ENCODE measurements around the gene SLC6A16.
A peak's percentile ranks its signal among the peaks of the same experiment; 100 is the strongest.

The SLC6A16 gene

GRCh38 chr19:49366110-49366509, 41.1 kb upstream of the SLC6A16 start:
- TF ChIP-seq POLR2AphosphoS5 (IDR thresholded peaks at IDR 0.05; ENCODE audit: low read depth) (no peak), SPI1 (IDR thresholded peaks at IDR 0.05; ENCODE audit: borderline replicate concordance, low read depth) (peak; percentile 9; the same call in 1 of the 2 replicates), REST (IDR thresholded peaks at IDR 0.05; ENCODE audit: insufficient replicate concordance, low read depth) (no peak)

GRCh38 chr19:49364083-49364737, 39.2 kb upstream of the SLC6A16 start:
- no peak overlapping the region for H3K4me3 ChIP-seq (replicated peaks; ENCODE audit: insufficient read depth, low read length)
- peaks cover 26% of the 10 kb centered on the region for H3K27me3 ChIP-seq (ENCODE audit: insufficient read depth, poor library complexity, severe bottlenecking)
- TF ChIP-seq SPI1 (IDR thresholded peaks at IDR 0.05; ENCODE audit: borderline replicate concordance, low read depth) (no peak), CTCF (IDR thresholded peaks at IDR 0.05; ENCODE audit: insufficient read depth, low read length) (no peak), GABPA (IDR thresholded peaks at IDR 0.05; ENCODE audit: low read depth) (no peak), REST (IDR thresholded peaks at IDR 0.05; ENCODE audit: insufficient replicate concordance, low read depth) (no peak)
- H3K27ac ChIP-seq (replicated peaks) = no peak overlapping the region
- DNase-seq (ENCODE audit: low read depth in 1 of 2, low spot score in 1 of 2) = no peak

More at GRCh38 chr19:49366110-49366509, 41.1 kb upstream of the SLC6A16 start:
- Histone ChIP-seq H3K27ac (replicated peaks) (no peak overlapping the region), H3K27me3 (ENCODE audit: insufficient read depth, poor library complexity, severe bottlenecking) (peaks cover 26% of the 10 kb centered on the region), H3K4me3 (replicated peaks; ENCODE audit: insufficient read depth, low read length) (no peak overlapping the region)
- DNase-seq (ENCODE audit: low read depth in 1 of 2, low spot score in 1 of 2) = no peak

GRCh38 chr19:49363268-49364082, 38.5 kb upstream of the SLC6A16 start, which contains the start of gene DKKL1:
Gene DKKL1 (plus strand): TSS chr19:49363877. CDS start chr19:49363999, 122 bp downstream.
- no peak within 1 kb of the TSS for H3K27ac ChIP-seq (replicated peaks)
- H3K27me3 ChIP-seq (ENCODE audit: insufficient read depth, poor library complexity, severe bottlenecking) = peaks cover 26% of the 10 kb centered on the region
- TF ChIP-seq POLR2AphosphoS5 (IDR thresholded peaks at IDR 0.05; ENCODE audit: low read depth) (no peak), GABPA (IDR thresholded peaks at IDR 0.05; ENCODE audit: low read depth) (no peak), CTCF (IDR thresholded peaks at IDR 0.05; ENCODE audit: insufficient read depth, low read length) (no peak), REST (IDR thresholded peaks at IDR 0.05; ENCODE audit: insufficient replicate concordance, low read depth) (no peak), SPI1 (IDR thresholded peaks at IDR 0.05; ENCODE audit: borderline replicate concordance, low read depth) (no peak)
- peak in 1 of 2 experiments; percentile 55 for DNase-seq (ENCODE audit: low read depth in 1 of 2, low spot score in 1 of 2)
- H3K4me3 ChIP-seq (replicated peaks; ENCODE audit: insufficient read depth, low read length) = no peak within 1 kb of the TSS; the same call in 1 of the 2 replicates

All from HL-60 (cell line).